IPS DF 6.9 (cell line): ENCODE data around the gene PRPH.
"Not testable (repeated sequence)": the region's sequence is repeated elsewhere in the genome, so short reads cannot be mapped to it uniquely, and the experiment has no call there.

Source experiments
- DNase-seq: peaks from one replicate; pipeline ENCODE4 v3.0.0-alpha.2; 2013; ENCODE audit warnings: low read depth, low spot score
- H3K27ac ChIP-seq: one replicate; pipeline ENCODE4 v1.5.1; 2013; ENCODE audit warnings: low read length, control low read depth
- H3K27me3 ChIP-seq: 2 replicates; pipeline ENCODE4 v1.6.1; 2013; ENCODE audit warnings: mild to moderate bottlenecking, low read length; ENCODE audit not compliant: control insufficient read depth, insufficient read depth
- H3K36me3 ChIP-seq: 2 replicates; pipeline ENCODE4 v1.6.1; 2013; ENCODE audit warnings: low read length; ENCODE audit not compliant: control insufficient read depth, insufficient read depth
- H3K4me1 ChIP-seq: 2 replicates; pipeline ENCODE4 v1.6.1; 2013; ENCODE audit warnings: low read length; ENCODE audit not compliant: control insufficient read depth, insufficient read depth
- H3K4me3 ChIP-seq: 2 replicates; pipeline ENCODE4 v1.5.1; 2013; ENCODE audit warnings: mild to moderate bottlenecking, low read length
- H3K9me3 ChIP-seq: 2 replicates; pipeline ENCODE4 v1.6.1; 2013; ENCODE audit warnings: low read length, inconsistent platforms; ENCODE audit not compliant: control insufficient read depth, insufficient read depth
- WGBS: extraction: QIAGEN DNeasy Blood & Tissue Kit; methylation state at CpG from one replicate; pipeline ENCODE4 v1.1.7; 2013; ENCODE audit warnings: mixed read lengths, missing lambda C conversion rate; ENCODE audit not compliant: insufficient read length, insufficient coverage; 5-methylcytosine and 5-hydroxymethylcytosine counted together

Gene PRPH

GRCh38 chr12:49295082-49295936 lies at the start of gene PRPH:
Gene PRPH (plus strand): TSS chr12:49295147. CDS start chr12:49295201, 54 bp downstream.
- Histone ChIP-seq H3K4me1 (peaks cover 18% of the 10 kb centered on the region), H3K9me3 (no peaks in the 10 kb centered on the region), H3K4me3 (peak within 1 kb of the TSS; percentile 2; the same call in 1 of the 2 replicates), H3K27me3 (peaks cover 59% of the 10 kb centered on the region), H3K27ac (no peak within 1 kb of the TSS), H3K36me3 (no peaks in the 10 kb centered on the region; the same call in 1 of the 2 replicates)
- no CpG with 5 or more reads among the region's 82 CpGs for WGBS
- DNase-seq, result no peak

GRCh38 chr12:49251357-49251756 lies 43.6 kb upstream of the PRPH start:
- Histone ChIP-seq H3K9me3 (no peaks in the 10 kb centered on the region), H3K36me3 (no peaks in the 10 kb centered on the region), H3K4me1 (no peaks in the 10 kb centered on the region), H3K27ac (no peak overlapping the region), H3K27me3 (no peaks in the 10 kb centered on the region), H3K4me3 (no peak overlapping the region)
- DNase-seq, result no peak
- no CpG with 5 or more reads among the region's 5 CpGs for WGBS

GRCh38 chr12:49253033-49253623 lies 41.8 kb upstream of the PRPH start:
- Histone ChIP-seq H3K9me3 (no peaks in the 10 kb centered on the region), H3K27ac (no peak overlapping the region), H3K4me1 (no peaks in the 10 kb centered on the region), H3K27me3 (no peaks in the 10 kb centered on the region), H3K36me3 (no peaks in the 10 kb centered on the region), H3K4me3 (no peak overlapping the region)
- WGBS, result no CpG with 5 or more reads among the region's 11 CpGs
- DNase-seq, result no peak

- not testable (repeated sequence) for H3K36me3 ChIP-seq
These were observed 39.5 kb upstream of the PRPH start for GRCh38 chr12:49255456-49255855.

GRCh38 chr12:49255857-49256637 lies 38.9 kb upstream of the PRPH start:
- Histone ChIP-seq H3K4me3 (no peak overlapping the region), H3K27me3 (no peaks in the 10 kb centered on the region), H3K36me3 (no peaks in the 10 kb centered on the region), H3K4me1 (no peaks in the 10 kb centered on the region), H3K9me3 (no peaks in the 10 kb centered on the region), H3K27ac (no peak overlapping the region)
- WGBS, result no CpG with 5 or more reads among the region's 11 CpGs
- no peak for DNase-seq

More at GRCh38 chr12:49255456-49255855, 39.5 kb upstream of the PRPH start:
- not testable (repeated sequence) for H3K9me3 ChIP-seq, H3K4me1 ChIP-seq, H3K4me3 ChIP-seq, H3K27ac ChIP-seq, DNase-seq, H3K27me3 ChIP-seq
- no CpG with 5 or more reads among the region's 10 CpGs for WGBS

GRCh38 chr12:49257508-49258184 lies 37.3 kb upstream of the PRPH start:
- not testable (repeated sequence) for H3K4me1 ChIP-seq, DNase-seq, H3K36me3 ChIP-seq, H3K27ac ChIP-seq, H3K27me3 ChIP-seq, H3K9me3 ChIP-seq, H3K4me3 ChIP-seq
- WGBS, result no CpG with 5 or more reads among the region's 10 CpGs

GRCh38 chr12:49259452-49259851 lies 35.5 kb upstream of the PRPH start:
- Histone ChIP-seq H3K36me3 (no peaks in the 10 kb centered on the region), H3K9me3 (no peaks in the 10 kb centered on the region), H3K4me1 (no peaks in the 10 kb centered on the region), H3K4me3 (no peak overlapping the region), H3K27ac (no peak overlapping the region), H3K27me3 (no peaks in the 10 kb centered on the region)
- DNase-seq, result no peak
- no CpG with 5 or more reads among the region's 4 CpGs for WGBS

- no peaks in the 10 kb centered on the region for H3K36me3 ChIP-seq
- H3K4me1 ChIP-seq, result no peaks in the 10 kb centered on the region
- no peak overlapping the region for H3K27ac ChIP-seq
- no peak for DNase-seq
- no CpG with 5 or more reads among the region's 3 CpGs for WGBS
- H3K27me3 ChIP-seq, result no peaks in the 10 kb centered on the region
- H3K9me3 ChIP-seq, result no peaks in the 10 kb centered on the region
- no peak overlapping the region for H3K4me3 ChIP-seq
These were observed 34.8 kb upstream of the PRPH start for GRCh38 chr12:49260166-49260565.

- no peak for DNase-seq
- no peak overlapping the region for H3K4me3 ChIP-seq
- H3K9me3 ChIP-seq, result no peaks in the 10 kb centered on the region
- H3K4me1 ChIP-seq, result no peaks in the 10 kb centered on the region
- H3K36me3 ChIP-seq, result no peaks in the 10 kb centered on the region
- WGBS, result no CpG with 5 or more reads among the region's 11 CpGs
- no peak overlapping the region for H3K27ac ChIP-seq
- H3K27me3 ChIP-seq, result no peaks in the 10 kb centered on the region
These were observed 34.2 kb upstream of the PRPH start for GRCh38 chr12:49260571-49261363.
